Pancreas (tissue), 10 donors: Measurements from ENCODE around the gene CORO1C. TPM values are rescaled to one million over a fixed set of nuclear protein-coding genes. Genes with fewer than 3 reads are reported as not detected.
A peak's percentile ranks its signal among the peaks of the same experiment; 100 is the strongest.

ENCODE experiments used
- ATAC-seq, 4 donors: fragments of 200-7000 bp; cut with Tn5 transposase; one replicate each; pipeline versions ENCODE4 v1.8.0 to v1.9.1; 2020; ENCODE audit warnings: mild to moderate bottlenecking in 4 of 4, moderate library complexity in 4 of 4
- DNase-seq, 6 donors: peaks; one replicate each; pipeline ENCODE4 v3.0.0-alpha.2; 2020
- FAIRE-seq: peaks from 2 replicates; lab custom pipeline; 2012; peaks lifted over from hg19 to GRCh38; lab: Jason Lieb, UNC
- H3K27ac ChIP-seq, 4 donors: fragments of 200-600 bp; sonication (generic); 1 replicate in 3 of 4; 2 replicates in 1 of 4; pipeline versions ENCODE4 v1.5.0 to v1.8.0; 2020
- H3K27me3 ChIP-seq, 4 donors: fragments of 200-600 bp; one replicate each; pipeline ENCODE4 v1.8.0; 2021
- H3K36me3 ChIP-seq, 3 donors: fragments of 200-600 bp; sonication (generic) in 1 of 3; one replicate each; pipeline versions ENCODE4 v1.5.0 to v1.8.0; 2020 to 2021
- H3K4me1 ChIP-seq, 3 donors: fragments of 200-600 bp; one replicate each; pipeline ENCODE4 v1.8.0; 2021
- H3K4me3 ChIP-seq, 4 donors: fragments of 200-600 bp; sonication (generic) in 2 of 4; one replicate each; pipeline versions ENCODE4 v1.5.0 to v1.8.0; 2020 to 2021
- H3K9me3 ChIP-seq, 4 donors: fragments of 200-600 bp; one replicate each; pipeline ENCODE4 v1.8.0; 2021
- CTCF ChIP-seq, 4 donors: fragments of 200-600 bp; sonication (generic) in 3 of 4; IDR thresholded peaks; one replicate each; pipeline versions ENCODE4 v1.5.0 to v1.8.0; 2021; ENCODE audit warnings: antibody characterized with exemption in 4 of 4
- WGBS, 2 donors: extraction: QIAGEN DNeasy Blood & Tissue Kit; methylation state at CpG; one replicate each; pipeline ENCODE4 v1.1.7; 2013; 5-methylcytosine and 5-hydroxymethylcytosine counted together
- intact Hi-C, 3 donors: fragments of 100-400 bp; cut with DNase I; formaldehyde crosslinking; loops; one replicate each; pipeline versions ENCODE4 v1.11.1 to v1.14.2; 2022
- polyA plus RNA-seq, 2 donors: library from polyadenylated mRNA; stranded (reverse); fragments of 200-250 nt; gene quantifications; one replicate each; pipeline ENCODE4 v1.2.3, GENCODE V29; 2013
- total RNA-seq, 6 donors: library from RNA; stranded (reverse); fragmentation: NEBNext Ultra II Directional in 4 of 6; extraction: Animal tissue kit (Norgen Biotek cat#: 25700) in 4 of 6; gene quantifications; one replicate each; pipeline versions ENCODE4 v1.2.1 to v1.2.4, GENCODE V29; 2021 to 2023
- donor health status: healthy with polysubstance abuse.
- donor health status: DM: no; HTN: no; CAD: no; lungs with moderate emphysema.
- donor health status: DM: no; HTN: no; CAD: no.
- donor health status: control.
- donor health status: control.
- donor health status: Bipolar disorder and iron deficiency.
- donor health status: DM: yes; HTN: yes; CAD: no.
- donor health status: DM: no; HTN: no; CAD: no.
- donor health status: DM: no; HTN: no; CAD: no.
- donor health status: DM: yes; HTN: yes; CAD: no.

CORO1C gene
- total and polyA plus RNA-seq, 8 donors: 9.9 to 62.3 (median 15.4) TPM

DNA sequence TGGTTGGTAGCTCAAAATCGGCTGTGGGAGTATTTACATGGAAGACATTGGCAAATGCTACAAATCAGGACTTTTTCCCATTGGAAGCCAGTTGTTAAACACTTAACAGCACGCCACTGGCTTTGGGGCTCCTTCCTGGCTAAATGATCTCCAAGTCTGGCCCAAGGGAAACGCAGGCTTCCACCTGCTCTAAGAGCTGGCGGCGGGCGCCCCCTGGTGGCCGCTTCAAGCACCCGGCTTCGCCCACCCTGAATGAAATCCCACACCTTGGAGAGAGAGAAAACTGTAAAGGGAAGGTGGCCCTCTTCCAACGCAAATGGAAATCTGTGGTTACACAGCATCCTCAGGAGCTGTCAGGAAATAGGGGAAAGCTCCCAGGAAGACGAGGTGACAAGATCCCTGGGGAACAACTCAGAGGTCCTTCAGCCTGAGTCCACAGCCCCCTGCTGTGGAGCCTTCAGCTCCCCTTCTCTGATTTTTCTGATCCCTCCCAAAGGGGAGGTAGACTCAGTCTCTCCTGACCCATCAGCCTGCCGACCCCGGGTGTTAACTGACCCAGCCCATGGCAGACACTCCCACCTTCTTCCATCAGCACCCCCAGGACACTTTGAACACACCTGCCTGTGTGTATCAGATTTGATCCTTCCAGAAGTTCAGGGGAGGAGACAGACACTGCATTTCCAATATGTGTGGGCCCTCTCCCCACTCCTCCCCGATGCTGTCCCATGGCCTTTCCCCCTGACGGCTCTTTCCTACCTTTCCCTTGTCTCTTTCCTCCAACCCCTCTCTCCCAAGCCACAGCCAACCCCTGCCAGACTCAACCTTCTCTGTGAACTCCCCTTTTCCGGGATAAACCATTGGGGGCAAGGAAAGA is 113.0 kb downstream of the CORO1C start:
- ATAC-seq: peak; percentile 89 to 95 (median 92)
- Histone ChIP-seq H3K9me3 (no peaks in the 10 kb centered on the region), H3K4me1 (no peaks in the 10 kb centered on the region), H3K4me3 (no peak overlapping the region), H3K27me3 (no peaks in the 10 kb centered on the region), H3K36me3 (no peaks in the 10 kb centered on the region), H3K27ac (no peak overlapping the region)
- peak in 5 of 6 donors; percentile 54 to 94 (median 79) for DNase-seq
- intact Hi-C loops: loop anchor here in 1 of 3 donors (5.0 kb wide), 1 partner anchor 46 kb away; no protein-coding TSS in a partner anchor
- peak; percentile 89 to 96 (median 94) for TF ChIP-seq CTCF (IDR thresholded peaks at IDR 0.05)
- 4 to 6% methylated on average over 16 of the region's 16 CpGs for WGBS, 2 donors
- no peak for FAIRE-seq

DNA sequence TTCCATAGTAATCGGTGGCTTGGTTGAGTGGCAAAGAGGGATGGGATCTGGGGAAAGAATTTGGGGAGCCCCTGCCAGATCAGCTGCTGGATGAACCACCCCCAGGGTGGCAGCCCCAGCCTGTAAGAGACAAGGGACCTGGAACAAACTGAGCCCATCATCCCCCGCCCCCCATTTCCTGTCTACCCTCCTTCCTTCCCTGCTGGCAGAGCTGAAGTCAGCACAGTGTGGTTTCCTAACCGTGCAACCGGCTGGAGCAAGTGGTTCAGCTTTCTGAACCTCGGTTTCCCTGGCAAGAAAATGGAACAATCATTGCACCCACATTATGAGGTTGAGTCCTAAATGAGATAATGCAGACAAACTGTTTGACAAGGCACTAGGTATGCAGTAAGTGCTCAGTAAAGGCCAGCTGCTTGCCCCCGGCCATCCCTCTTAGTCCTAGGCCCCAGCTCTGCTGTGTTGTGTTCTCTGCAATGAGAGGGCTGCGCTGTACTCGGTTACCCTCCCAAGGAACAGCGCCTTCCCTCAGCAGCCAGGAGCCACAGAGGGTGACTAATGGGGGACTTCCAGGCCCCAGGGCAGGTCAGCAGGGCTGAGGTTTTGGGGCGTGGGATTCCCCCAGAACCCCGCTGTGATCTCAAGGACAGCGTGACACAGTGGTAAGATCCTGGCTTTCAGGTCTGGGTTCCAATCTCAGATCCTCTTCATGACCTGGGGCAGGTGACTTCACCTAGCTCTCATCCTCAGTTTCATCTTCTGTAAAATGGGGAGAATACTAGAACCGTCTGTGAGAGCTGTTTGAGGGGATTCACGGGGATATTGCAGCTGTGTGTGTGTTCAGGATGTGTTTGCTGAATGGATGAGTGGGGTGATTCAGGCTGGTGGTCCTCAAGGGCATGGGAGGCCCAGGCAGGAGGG is 114.1 kb downstream of the CORO1C start:
- DNase-seq (no peak), ATAC-seq (peak in 1 of 4 donors; percentile 21), FAIRE-seq (no peak)
- Histone ChIP-seq H3K9me3 (no peaks in the 10 kb centered on the region), H3K27me3 (no peaks in the 10 kb centered on the region), H3K36me3 (no peaks in the 10 kb centered on the region), H3K4me3 (no peak overlapping the region), H3K4me1 (no peaks in the 10 kb centered on the region), H3K27ac (peak overlapping the region in 1 of 4 donors; percentile 5)
- WGBS, 2 donors: 67 to 71% methylated on average over 14 of the region's 14 CpGs
- intact Hi-C loops: loop anchor here in 1 of 3 donors (5.0 kb wide), 1 partner anchor 45 kb away; no protein-coding TSS in a partner anchor
- no peak for TF ChIP-seq CTCF (IDR thresholded peaks at IDR 0.05)

- no peaks in the 10 kb centered on the region for H3K9me3 ChIP-seq
- H3K27me3 ChIP-seq: no peaks in the 10 kb centered on the region
- DNase-seq (no peak), FAIRE-seq (no peak), ATAC-seq (no peak)
- intact Hi-C loops: loop anchor here in 1 of 3 donors (5.0 kb wide), 1 partner anchor 44 kb away; no protein-coding TSS in a partner anchor
- H3K4me3 ChIP-seq: no peak overlapping the region
- no peak overlapping the region for H3K27ac ChIP-seq
- no peaks in the 10 kb centered on the region for H3K4me1 ChIP-seq
- 74 to 84% methylated on average over 2 of the region's 2 CpGs for WGBS, 2 donors
- H3K36me3 ChIP-seq: no peaks in the 10 kb centered on the region
- no peak for TF ChIP-seq CTCF (IDR thresholded peaks at IDR 0.05)
Observed at GRCh38 chr12:108616359-108616758, 115.0 kb downstream of the CORO1C start.

DNA sequence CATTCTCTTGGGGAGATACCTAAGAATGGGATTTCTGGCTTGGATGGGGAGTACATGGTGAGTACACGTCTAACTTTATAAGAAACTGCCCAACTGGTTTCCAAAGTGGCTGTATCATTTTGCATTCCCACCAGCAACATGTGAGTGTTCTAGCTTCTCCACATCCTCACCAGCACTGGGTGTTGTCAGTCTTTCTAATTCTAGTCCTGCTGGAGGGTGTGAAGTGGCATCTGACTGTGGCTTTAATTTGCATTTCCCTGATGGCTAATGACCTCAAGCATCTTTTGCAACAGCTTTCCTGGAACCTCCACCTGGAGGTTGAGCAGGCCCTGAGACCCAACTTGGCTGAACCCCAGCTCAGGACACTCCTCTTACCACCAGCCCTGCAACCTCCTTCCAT is 115.4 kb downstream of the CORO1C start:
- H3K4me1 ChIP-seq: no peaks in the 10 kb centered on the region
- no peaks in the 10 kb centered on the region for H3K9me3 ChIP-seq
- ATAC-seq (no peak), DNase-seq (no peak), FAIRE-seq (no peak)
- no peak overlapping the region for H3K27ac ChIP-seq
- 74 to 80% methylated on average over 1 of the region's 1 CpG for WGBS, 2 donors
- TF ChIP-seq CTCF (IDR thresholded peaks at IDR 0.05): no peak
- H3K36me3 ChIP-seq: no peaks in the 10 kb centered on the region
- H3K27me3 ChIP-seq: no peaks in the 10 kb centered on the region
- intact Hi-C loops: loop anchor here in 1 of 3 donors (5.0 kb wide), 1 partner anchor 44 kb away; no protein-coding TSS in a partner anchor
- H3K4me3 ChIP-seq: no peak overlapping the region
